Mesenchymal stem cell (in vitro differentiated cells and primary cell): Measurements from ENCODE around the gene MYH7B.

Source experiments
- DNase-seq: peaks from one replicate; pipeline ENCODE4 v3.0.0-alpha.2; 2013
- H2AFZ ChIP-seq: one replicate; pipeline ENCODE4 v1.6.1; 2013; ENCODE audit warnings: low read depth, mild to moderate bottlenecking, control low read depth, inconsistent platforms, low read length, moderate library complexity
- H2AK5ac ChIP-seq: 2 replicates; pipeline ENCODE4 v1.6.1; 2013; ENCODE audit warnings: low read length, moderate library complexity, mild to moderate bottlenecking, inconsistent platforms; ENCODE audit not compliant: severe bottlenecking
- H2BK120ac ChIP-seq: one replicate; pipeline ENCODE4 v1.6.1; 2013; ENCODE audit warnings: low read depth, mild to moderate bottlenecking, inconsistent platforms, low read length, moderate library complexity
- H2BK12ac ChIP-seq, 2 experiments: one replicate each; pipeline ENCODE4 v1.6.1; 2013; ENCODE audit warnings: inconsistent platforms in 2 of 2, low read length in 2 of 2, mild to moderate bottlenecking in 2 of 2, moderate library complexity in 2 of 2, control low read depth in 1 of 2
- H2BK15ac ChIP-seq: one replicate; pipeline ENCODE4 v1.6.1; 2013; ENCODE audit warnings: mild to moderate bottlenecking, low read depth, inconsistent platforms; ENCODE audit not compliant: poor library complexity, severe bottlenecking
- H2BK5ac ChIP-seq: 2 replicates; pipeline ENCODE4 v1.6.1; 2013; ENCODE audit warnings: low read depth, mild to moderate bottlenecking, low read length, control low read depth, inconsistent platforms; ENCODE audit not compliant: poor library complexity, severe bottlenecking
- H3K14ac ChIP-seq, 2 experiments: one replicate each; pipeline ENCODE4 v1.6.1; 2013; ENCODE audit warnings: inconsistent platforms in 2 of 2, low read length in 2 of 2, control low read depth in 1 of 2, mild to moderate bottlenecking in 1 of 2, moderate library complexity in 1 of 2
- H3K18ac ChIP-seq, 2 experiments: one replicate each; pipeline ENCODE4 v1.6.1; 2013; ENCODE audit warnings: inconsistent platforms in 2 of 2, low read length in 2 of 2, control low read depth in 1 of 2, low read depth in 1 of 2, mild to moderate bottlenecking in 1 of 2
- H3K23ac ChIP-seq, 2 experiments: one replicate each; pipeline ENCODE4 v1.6.1; 2013; ENCODE audit warnings: inconsistent platforms in 2 of 2, low read length in 2 of 2, mild to moderate bottlenecking in 2 of 2, moderate library complexity in 2 of 2, control low read depth in 1 of 2
- H3K27ac ChIP-seq: 2 replicates; pipeline ENCODE4 v1.5.1; 2013; ENCODE audit warnings: mild to moderate bottlenecking, moderate library complexity, low read length, control low read depth, inconsistent platforms; ENCODE audit not compliant: poor library complexity, severe bottlenecking
- H3K27me3 ChIP-seq, 2 experiments: 2 replicates each; pipeline versions ENCODE4 v1.6.1 to v1.7.0; 2013; ENCODE audit warnings: low read length in 2 of 2, mild to moderate bottlenecking in 2 of 2, moderate library complexity in 2 of 2, control low read depth in 1 of 2, inconsistent platforms in 1 of 2; ENCODE audit not compliant: control insufficient read depth in 1 of 2, insufficient read depth in 1 of 2
- H3K36me3 ChIP-seq, 2 experiments: 2 replicates each; pipeline versions ENCODE4 v1.6.1 to v1.7.0; 2013; ENCODE audit warnings: low read length in 2 of 2, control low read depth in 1 of 2, inconsistent platforms in 1 of 2, low read depth in 1 of 2, mild to moderate bottlenecking in 1 of 2; ENCODE audit not compliant: insufficient read depth in 2 of 2, control insufficient read depth in 1 of 2
- H3K4ac ChIP-seq, 2 experiments: one replicate each; pipeline ENCODE4 v1.6.1; 2013; ENCODE audit warnings: inconsistent platforms in 2 of 2, low read length in 2 of 2, mild to moderate bottlenecking in 2 of 2, moderate library complexity in 2 of 2, control low read depth in 1 of 2, low read depth in 1 of 2
- H3K4me1 ChIP-seq: 2 replicates; pipeline ENCODE4 v1.6.1; 2013; ENCODE audit warnings: low read depth, low read length, control low read depth; ENCODE audit not compliant: control insufficient read depth, insufficient read depth
- H3K4me2 ChIP-seq: 2 replicates; pipeline ENCODE4 v1.6.1; 2013; ENCODE audit warnings: low read length, mild to moderate bottlenecking, inconsistent platforms; ENCODE audit not compliant: poor library complexity, severe bottlenecking
- H3K4me3 ChIP-seq, 2 experiments: 2 replicates each; pipeline versions ENCODE4 v1.5.1 to v1.7.0; 2013; ENCODE audit warnings: low read length in 2 of 2, mild to moderate bottlenecking in 2 of 2, control low read depth in 1 of 2, low read depth in 1 of 2; ENCODE audit not compliant: insufficient read depth in 1 of 2
- H3K79me1 ChIP-seq: replicated peaks from 2 replicates; pipeline ENCODE4 v1.6.1; 2013; ENCODE audit warnings: mild to moderate bottlenecking, control low read depth, low read length, inconsistent platforms; ENCODE audit not compliant: poor library complexity, severe bottlenecking
- H3K9ac ChIP-seq: 2 replicates; pipeline ENCODE4 v1.7.0; 2013; ENCODE audit warnings: mild to moderate bottlenecking, low read length, moderate library complexity
- H3K9me3 ChIP-seq: 2 replicates; pipeline ENCODE4 v1.7.0; 2013; ENCODE audit warnings: mild to moderate bottlenecking, low read length; ENCODE audit not compliant: control insufficient read depth
- H4K8ac ChIP-seq: one replicate; pipeline ENCODE4 v1.6.1; 2013; ENCODE audit warnings: inconsistent platforms, mild to moderate bottlenecking, low read length, moderate library complexity
- H4K91ac ChIP-seq: one replicate; pipeline ENCODE4 v1.6.1; 2013; ENCODE audit warnings: mild to moderate bottlenecking, low read length, inconsistent platforms
- WGBS: methylation state at CpG from one replicate; pipeline ENCODE4 v1.1.7; 2013; ENCODE audit warnings: mixed read lengths; 5-methylcytosine and 5-hydroxymethylcytosine counted together

MYH7B gene

DNA sequence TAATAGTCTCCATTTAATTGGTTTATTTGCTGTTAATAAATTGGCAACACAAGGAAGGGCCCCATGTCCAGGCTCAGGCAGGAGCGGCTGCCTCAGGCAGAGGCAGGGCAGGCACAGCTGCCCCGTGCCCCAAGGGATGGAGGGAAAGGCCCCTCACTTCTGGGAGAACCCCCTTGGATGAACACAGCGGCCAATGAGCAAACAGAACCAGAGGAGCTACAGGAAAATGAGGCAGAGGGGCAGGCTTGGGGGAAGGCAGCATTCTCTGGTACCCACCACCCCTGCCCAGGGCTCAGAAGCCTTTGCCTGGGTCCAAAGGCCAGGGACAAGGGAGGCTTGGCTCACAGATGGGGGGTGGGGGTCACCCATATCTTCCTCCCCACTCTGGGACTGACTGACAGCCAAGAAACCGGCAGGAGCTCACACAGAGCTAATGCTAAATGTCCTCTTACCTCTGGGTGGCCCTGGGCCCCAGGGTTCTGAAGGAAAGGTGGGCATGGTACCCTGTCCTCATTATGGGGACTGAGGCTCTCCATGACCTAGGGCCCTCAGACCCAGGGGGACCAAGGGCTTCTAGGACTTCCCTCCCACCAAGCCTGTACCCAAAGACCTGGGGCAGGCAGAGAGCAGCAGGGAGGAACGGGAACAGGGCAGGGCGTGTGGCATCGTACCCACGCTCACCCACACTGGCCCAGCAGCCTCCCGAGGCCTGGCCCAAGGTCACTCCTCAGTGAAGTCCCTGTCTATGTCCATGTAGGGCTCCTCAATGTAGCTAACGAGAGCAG is 47.0 kb downstream of the MYH7B start:
- 95% methylated on average over 10 of the region's 10 CpGs for WGBS
- no peak overlapping the region for H3K14ac ChIP-seq
- H4K91ac ChIP-seq, result no peak overlapping the region
- no peaks in the 10 kb centered on the region for H3K9me3 ChIP-seq
- no peak for DNase-seq
- H2BK5ac ChIP-seq, result no peak overlapping the region
- H3K4me3 ChIP-seq, result no peak overlapping the region
- peaks cover 97 to 99% of the 10 kb centered on the region in 2 experiments for H3K36me3 ChIP-seq
- H3K9ac ChIP-seq, result no peak overlapping the region
- no peak overlapping the region for H2BK15ac ChIP-seq
- H3K4me1 ChIP-seq, result peaks cover 9% of the 10 kb centered on the region
- H3K23ac ChIP-seq, result no peak overlapping the region
- H3K4ac ChIP-seq, result no peak overlapping the region
- no peak overlapping the region for H3K18ac ChIP-seq
- H3K27ac ChIP-seq, result no peak overlapping the region
- no peak overlapping the region for H2BK12ac ChIP-seq
- no peak overlapping the region for H2AFZ ChIP-seq
- H3K27me3 ChIP-seq, result no peaks in the 10 kb centered on the region
- H2BK120ac ChIP-seq, result no peak overlapping the region
- peaks cover 32% of the 10 kb centered on the region for H3K79me1 ChIP-seq
- H4K8ac ChIP-seq, result no peak overlapping the region
- H3K4me2 ChIP-seq, result no peak overlapping the region
- no peak overlapping the region for H2AK5ac ChIP-seq

- Histone ChIP-seq H3K9me3 (no peaks in the 10 kb centered on the region), H3K14ac (no peak overlapping the region), H3K18ac (no peak overlapping the region), H3K27me3 (no peaks in the 10 kb centered on the region), H4K91ac (no peak overlapping the region), H3K4me2 (no peak overlapping the region), H3K27ac (no peak overlapping the region), H3K79me1 (peaks cover 39% of the 10 kb centered on the region), H3K4me1 (peaks cover 11% of the 10 kb centered on the region), H2AK5ac (no peak overlapping the region), H2BK15ac (no peak overlapping the region), H3K4me3 (no peak overlapping the region), H2BK5ac (no peak overlapping the region), H3K36me3 (peaks cover 97 to 99% of the 10 kb centered on the region in 2 experiments), H2BK120ac (no peak overlapping the region), H2AFZ (no peak overlapping the region), H3K9ac (no peak overlapping the region), H3K4ac (no peak overlapping the region), H4K8ac (no peak overlapping the region), H2BK12ac (no peak overlapping the region), H3K23ac (no peak overlapping the region)
- 98% methylated on average over 22 of the region's 25 CpGs for WGBS
- no peak for DNase-seq
These were observed 47.8 kb downstream of the MYH7B start for GRCh38 chr20:35003211-35004031.

GRCh38 chr20:35004051-35004725 is 48.5 kb downstream of the MYH7B start:
- H3K18ac ChIP-seq, result no peak overlapping the region
- H2BK5ac ChIP-seq, result no peak overlapping the region
- H4K91ac ChIP-seq, result no peak overlapping the region
- no peaks in the 10 kb centered on the region for H3K27me3 ChIP-seq
- no peak overlapping the region for H3K23ac ChIP-seq
- no peak overlapping the region for H3K4ac ChIP-seq
- H3K27ac ChIP-seq, result no peak overlapping the region
- H2AFZ ChIP-seq, result no peak overlapping the region
- H3K9me3 ChIP-seq, result no peaks in the 10 kb centered on the region
- no peak overlapping the region for H2BK15ac ChIP-seq
- H3K14ac ChIP-seq, result no peak overlapping the region
- no peak overlapping the region for H3K4me2 ChIP-seq
- peaks cover 11% of the 10 kb centered on the region for H3K4me1 ChIP-seq
- H2BK12ac ChIP-seq, result no peak overlapping the region
- H2BK120ac ChIP-seq, result no peak overlapping the region
- no peak overlapping the region for H4K8ac ChIP-seq
- H3K36me3 ChIP-seq, result peaks cover 97 to 99% of the 10 kb centered on the region in 2 experiments
- peaks cover 44% of the 10 kb centered on the region for H3K79me1 ChIP-seq
- H3K4me3 ChIP-seq, result no peak overlapping the region
- no peak overlapping the region for H2AK5ac ChIP-seq
- no peak overlapping the region for H3K9ac ChIP-seq
- no peak for DNase-seq
- WGBS, result 95% methylated on average over 18 of the region's 18 CpGs
